NCI-H2171 treated with DMSO at 0.1 percent for 48 hours (cell line): ENCODE data around the gene RAD54L.
A peak's percentile ranks its signal among the peaks of the same experiment; 100 is the strongest.
"Not testable (repeated sequence)": the region's sequence is repeated elsewhere in the genome, so short reads cannot be mapped to it uniquely, and the experiment has no call there.

ENCODE experiments used
- DNase-seq: peaks from one replicate; lab custom pipeline; 2025; lab: John Stamatoyannopoulos, UW

RAD54L gene

DNA sequence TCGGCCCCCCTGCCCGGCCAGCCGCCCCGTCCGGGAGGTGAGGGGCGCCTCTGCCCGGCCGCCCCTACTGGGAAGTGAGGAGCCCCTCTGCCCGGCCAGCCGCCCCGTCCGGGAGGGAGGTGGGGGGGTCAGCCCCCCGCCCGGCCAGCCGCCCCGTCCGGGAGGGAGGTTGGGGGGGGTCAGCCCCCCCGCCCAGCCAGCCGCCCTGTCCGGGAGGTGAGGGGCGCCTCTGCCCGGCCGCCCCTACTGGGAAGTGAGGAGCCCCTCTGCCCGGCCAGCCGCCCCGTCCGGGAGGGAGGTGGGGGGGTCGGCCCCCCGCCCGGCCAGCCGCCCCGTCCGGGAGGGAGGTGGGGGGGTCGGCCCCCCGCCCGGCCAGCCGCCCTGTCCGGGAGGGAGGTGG, 5.8 kb upstream of the RAD54L start:
- DNase-seq = not testable (repeated sequence)

GRCh38 chr1:46242918-46243317, 4.6 kb upstream of the RAD54L start:
- DNase-seq = no peak

DNA sequence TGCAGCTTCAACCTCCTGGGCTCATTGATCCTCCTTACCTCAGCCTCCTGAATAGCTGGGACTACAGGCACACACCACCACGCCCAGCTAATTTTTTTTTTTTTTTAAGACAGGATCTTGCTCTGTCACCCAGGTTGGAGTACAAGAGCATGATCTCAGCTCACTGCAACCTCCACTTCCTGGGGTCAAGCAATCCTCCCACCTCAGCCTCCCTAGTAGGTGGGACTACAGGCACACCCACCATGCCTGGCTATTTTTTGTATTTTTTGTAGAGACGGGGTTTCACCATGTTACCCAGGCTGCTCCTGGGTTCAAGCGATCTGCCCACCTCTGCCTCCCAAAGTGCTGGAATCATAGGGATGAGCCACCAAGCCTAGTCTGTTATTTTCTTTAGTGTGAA, 3.7 kb upstream of the RAD54L start:
- not testable (repeated sequence) for DNase-seq

GRCh38 chr1:46244656-46245371, 2.7 kb upstream of the RAD54L start:
- DNase-seq = peak; percentile 54

DNA sequence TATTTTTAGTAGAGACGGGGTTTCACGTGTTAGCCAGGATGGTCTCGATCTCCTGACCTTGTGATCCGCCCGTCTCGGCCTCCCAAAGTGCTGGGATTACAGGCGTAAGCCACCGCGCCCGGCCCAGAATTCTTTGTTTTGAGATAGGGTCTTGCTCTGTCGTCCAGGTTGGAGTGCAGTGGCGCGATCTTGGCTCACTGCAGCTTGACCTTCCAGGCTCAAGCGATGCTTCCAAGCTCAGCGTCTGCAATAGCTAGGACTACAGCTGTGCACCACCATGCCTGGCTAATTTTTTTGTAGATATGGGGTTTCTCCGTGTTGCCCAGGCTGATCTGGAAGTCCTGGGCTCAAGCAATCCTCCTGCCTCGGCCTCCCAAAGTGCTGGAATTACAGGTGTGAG, 1.4 kb upstream of the RAD54L start:
- not testable (repeated sequence) for DNase-seq

DNA sequence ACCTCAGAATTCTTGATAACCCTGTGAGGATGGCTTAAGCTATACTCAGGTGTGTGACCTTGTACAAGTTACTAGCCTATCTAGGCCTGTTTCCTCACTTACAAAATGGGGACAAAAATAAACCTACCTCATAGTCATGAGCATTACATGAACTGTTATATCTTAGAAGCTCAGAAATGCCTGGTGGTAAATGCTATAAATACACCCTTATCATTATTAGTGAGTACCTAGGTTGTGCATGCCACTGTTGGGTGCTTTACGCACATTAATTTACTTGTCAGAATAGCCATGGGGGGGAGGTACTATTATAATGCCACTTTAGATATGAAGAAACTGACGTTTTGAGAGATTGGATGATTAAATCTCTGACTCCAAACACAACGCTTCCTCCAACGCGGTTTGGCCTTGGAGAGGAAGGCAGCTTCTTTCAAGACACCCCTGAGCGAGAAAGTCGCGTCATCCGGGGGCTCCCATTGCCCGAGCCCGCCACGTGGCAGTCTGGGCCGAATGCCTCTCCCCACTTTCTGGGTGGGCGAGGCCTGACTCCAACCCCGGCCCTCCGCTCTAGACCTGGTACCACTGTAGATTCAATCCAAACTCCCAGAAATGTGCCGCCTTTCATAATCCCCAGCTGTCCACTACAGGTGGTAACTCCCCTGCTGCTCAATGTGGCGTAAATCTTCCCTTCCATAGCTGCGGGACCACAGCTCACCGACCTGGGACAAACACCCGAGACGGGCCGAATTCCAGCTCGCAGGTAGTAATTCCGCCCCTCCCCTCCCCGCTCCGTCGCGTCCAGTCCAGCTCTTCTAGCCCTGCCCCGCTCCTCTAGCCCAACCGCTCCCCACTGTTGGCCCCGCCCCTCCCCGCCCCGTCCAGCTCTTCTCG, 771 bp upstream of the RAD54L start:
- DNase-seq = peak; percentile 58

GRCh38 chr1:46248122-46248920, 758 bp downstream of the RAD54L start:
- DNase-seq = peak; percentile 54

GRCh38 chr1:46254668-46255067, 7.1 kb downstream of the RAD54L start:
- no peak for DNase-seq

- no peak for DNase-seq
Observed at GRCh38 chr1:46256523-46256922, 9.0 kb downstream of the RAD54L start.

DNA sequence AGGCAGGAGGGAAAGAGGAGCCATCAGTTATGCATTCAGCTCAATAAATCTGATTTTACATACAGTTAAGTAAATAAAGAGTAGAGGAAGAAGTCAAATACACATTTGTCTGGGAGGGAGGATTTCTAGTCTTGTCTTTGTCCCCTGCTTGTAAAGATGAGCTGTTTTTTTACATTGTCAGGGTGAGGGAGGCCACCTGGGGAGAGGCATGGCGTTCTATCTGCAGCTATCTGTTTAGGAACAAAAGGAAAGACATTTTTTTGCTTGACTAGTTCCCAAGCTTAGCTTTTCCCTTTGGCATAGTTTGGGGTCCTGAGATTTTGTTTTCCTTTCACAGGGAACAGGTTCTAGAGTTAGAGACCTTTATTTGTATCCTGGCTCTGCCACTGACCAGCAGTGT, 14.9 kb downstream of the RAD54L start:
- no peak for DNase-seq

DNA sequence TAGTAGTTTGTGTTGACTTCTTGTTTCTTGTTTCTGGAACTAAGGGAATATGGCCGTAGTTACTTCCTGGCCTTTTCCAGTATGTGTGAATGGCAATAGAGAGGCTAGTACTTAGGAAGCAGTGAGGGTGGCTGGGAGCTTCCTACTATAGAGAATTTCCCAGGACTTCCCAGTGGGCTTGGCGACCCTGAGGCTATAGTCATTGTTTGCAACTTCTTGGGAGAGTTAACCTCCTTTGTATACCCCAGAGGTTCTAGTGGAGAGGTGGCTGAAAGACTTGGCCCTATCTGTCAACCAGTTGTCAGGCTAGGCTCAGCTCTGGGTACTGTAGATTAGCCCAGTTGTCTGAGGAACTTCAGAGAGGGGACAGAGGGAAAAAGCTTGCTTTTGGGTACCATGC, 15.6 kb downstream of the RAD54L start:
- DNase-seq = no peak

DNA sequence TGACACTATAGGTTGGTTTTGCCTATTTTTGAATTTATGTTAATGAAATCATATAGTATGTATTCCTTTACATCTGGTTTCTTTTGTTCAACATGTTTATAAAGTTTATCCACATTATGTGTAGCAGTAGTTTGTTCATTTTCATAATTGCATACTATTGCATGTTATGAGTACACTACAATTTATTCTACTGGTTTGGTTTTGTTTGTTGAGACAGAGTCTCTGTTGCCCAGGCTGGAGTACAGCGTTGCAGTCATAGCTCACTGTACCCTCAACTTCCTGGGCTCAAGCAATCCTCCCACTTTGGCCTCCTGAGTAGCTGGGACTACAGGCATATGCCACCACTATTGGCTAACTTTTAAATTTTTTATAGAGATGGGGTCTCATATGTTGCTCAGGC, 21.0 kb downstream of the RAD54L start:
- DNase-seq = no peak

- DNase-seq = peak; percentile 21
Observed at GRCh38 chr1:46274225-46275029, 26.9 kb downstream of the RAD54L start.

GRCh38 chr1:46275030-46275337, 27.4 kb downstream of the RAD54L start:
- no peak for DNase-seq

GRCh38 chr1:46277658-46278373, 30.3 kb downstream of the RAD54L start:
- DNase-seq = no peak

GRCh38 chr1:46278807-46279206, 31.2 kb downstream of the RAD54L start:
- no peak for DNase-seq

- no peak for DNase-seq
Observed at GRCh38 chr1:46280092-46280491, 32.5 kb downstream of the RAD54L start.

DNA sequence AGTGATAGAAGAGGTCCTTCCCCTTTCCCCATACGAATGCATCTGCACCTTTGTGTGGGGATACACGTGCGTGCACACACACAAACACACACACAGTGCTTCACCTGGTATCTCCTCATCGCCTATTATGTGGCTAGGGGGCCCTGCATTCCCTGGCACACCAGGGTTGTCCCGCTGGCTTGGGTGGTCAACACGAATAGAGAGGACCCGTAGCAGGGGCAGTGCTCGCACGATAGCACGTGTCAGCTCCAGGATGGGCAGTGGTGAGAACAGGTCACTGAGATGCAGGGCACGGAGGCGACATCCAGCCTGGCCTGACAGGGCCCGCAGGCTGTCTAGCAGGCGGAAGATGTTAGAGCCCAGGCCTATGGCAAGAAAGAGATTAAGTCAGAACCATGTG, 33.5 kb downstream of the RAD54L start:
- DNase-seq = no peak

GRCh38 chr1:46284058-46284457, 36.5 kb downstream of the RAD54L start:
- DNase-seq = no peak

GRCh38 chr1:46284597-46285564, 37.3 kb downstream of the RAD54L start:
- peak; percentile 47 for DNase-seq
